Fibroblast of lung (primary cell): ENCODE results near the gene NFIL3. TPM values are rescaled to one million over a fixed set of nuclear protein-coding genes. Genes with fewer than 3 reads are reported as not detected.

Experiments
- DNase-seq, 2 donors: peaks; one replicate each; pipeline versions ENCODE4 v3.0.0 to v3.0.0-alpha.2; 2010; ENCODE audit warnings: low read depth in 2 of 2
- H2AFZ ChIP-seq: 2 replicates; pipeline ENCODE4 v1.5.1; 2012; ENCODE audit warnings: low read length, control low read depth, inconsistent platforms
- H3K27ac ChIP-seq: 2 replicates; pipeline ENCODE4 v1.5.1; 2011; ENCODE audit warnings: low read length, control low read depth; ENCODE audit not compliant: insufficient read depth
- H3K27me3 ChIP-seq: 2 replicates; pipeline ENCODE4 v1.5.1; 2011; ENCODE audit warnings: mild to moderate bottlenecking, low read length; ENCODE audit not compliant: control insufficient read depth, insufficient read depth
- H3K36me3 ChIP-seq: 2 replicates; pipeline ENCODE4 v1.5.1; 2011; ENCODE audit warnings: low read length; ENCODE audit not compliant: control insufficient read depth, insufficient read depth
- H3K4me1 ChIP-seq: 2 replicates; pipeline ENCODE4 v1.5.1; 2011; ENCODE audit warnings: low read length; ENCODE audit not compliant: control insufficient read depth, insufficient read depth; ENCODE audit errors: extremely low read depth
- H3K4me2 ChIP-seq: 2 replicates; pipeline ENCODE4 v1.5.1; 2011; ENCODE audit warnings: low read length, control low read depth; ENCODE audit not compliant: insufficient read depth; ENCODE audit errors: extremely low read depth
- H3K4me3 ChIP-seq, 4 experiments: fragments of 200-600 bp in 1 of 4; sonication (generic) in 1 of 4; replicated peaks in 1 of 4; 2 replicates each; pipeline ENCODE4 v1.5.1; 2011 to 2016; ENCODE audit warnings: low read length in 4 of 4, low read depth in 3 of 4, mild to moderate bottlenecking in 3 of 4, control low read depth in 2 of 4, inconsistent platforms in 1 of 4, mixed read lengths in 1 of 4; ENCODE audit not compliant: insufficient read depth in 1 of 4; ENCODE audit errors: control extremely low read depth in 1 of 4
- H3K79me2 ChIP-seq: 2 replicates; pipeline ENCODE4 v1.5.1; 2012; ENCODE audit warnings: mild to moderate bottlenecking, low read length, inconsistent platforms; ENCODE audit not compliant: control insufficient read depth, insufficient read depth
- H3K9ac ChIP-seq: 2 replicates; pipeline ENCODE4 v1.5.1; 2011; ENCODE audit warnings: mild to moderate bottlenecking, low read length, control low read depth; ENCODE audit not compliant: insufficient read depth
- H3K9me3 ChIP-seq: 2 replicates; pipeline ENCODE4 v1.5.1; 2012; ENCODE audit warnings: low read depth, low read length; ENCODE audit not compliant: control insufficient read depth, insufficient read depth
- H4K20me1 ChIP-seq: 2 replicates; pipeline ENCODE4 v1.5.1; 2011; ENCODE audit warnings: low read length; ENCODE audit not compliant: control insufficient read depth, insufficient read depth; ENCODE audit errors: extremely low read depth
- EZH2 ChIP-seq: IDR thresholded peaks from 2 replicates; pipeline ENCODE4 v1.5.1; 2012; ENCODE audit warnings: low read length, control low read depth, mild to moderate bottlenecking; ENCODE audit errors: missing control alignments
- polyA plus RNA-seq, 2 donors: library from polyadenylated mRNA; depleted of rRNA in 1 of 2; stranded (reverse) in 1 of 2; unstranded in 1 of 2; fragments of >200 nt; gene quantifications; 2 replicates each; pipeline ENCODE4 v1.2.1, GENCODE V29; 2011 to 2012; ENCODE audit warnings: missing spikeins in 1 of 2
- total RNA-seq: library from RNA; depleted of rRNA; stranded (reverse); fragments of >200 nt; gene quantifications from 2 replicates; pipeline ENCODE4 v1.2.1, GENCODE V29; 2014
- TF ChIP-seq, protein P1 (sequence below), 2 donors: IDR thresholded peaks in 1 of 2; conservative IDR thresholded peaks in 1 of 2; 1 replicate in 1 of 2; 2 replicates in 1 of 2; pipeline ENCODE4 v1.5.1; 2011 to 2012; ENCODE audit warnings: low read length in 2 of 2, control low read depth in 1 of 2, inconsistent platforms in 1 of 2, low read depth in 1 of 2, mild to moderate bottlenecking in 1 of 2

Gene NFIL3
- total and polyA plus RNA-seq, 2 donors (not counting 1 experiment from before 2014, with no cell fraction given), result 58.7 to 62.3 TPM

DNA sequence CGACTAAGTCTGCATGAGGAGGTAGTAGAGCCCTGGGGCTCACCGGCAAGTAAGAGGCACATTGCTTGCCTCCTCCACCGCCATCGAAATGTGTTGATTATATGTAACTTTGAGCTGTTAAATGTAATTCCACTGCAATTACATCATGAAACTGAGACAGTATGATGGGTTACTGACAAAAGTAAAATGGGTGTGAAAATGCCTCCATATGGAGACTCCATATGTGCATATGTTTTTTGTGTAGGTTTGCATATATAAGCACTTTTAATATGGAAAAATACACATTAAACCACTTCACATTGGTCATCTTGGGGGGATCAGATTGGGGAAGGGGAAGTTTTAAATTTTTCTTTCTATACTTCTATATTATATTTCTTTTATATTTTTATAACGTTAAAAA lies 29.8 kb downstream of the NFIL3 start:
- Histone ChIP-seq H3K36me3 (no peaks in the 10 kb centered on the region), H3K9me3 (no peaks in the 10 kb centered on the region), H4K20me1 (no peaks in the 10 kb centered on the region), H2AFZ (no peak overlapping the region), H3K4me2 (no peak overlapping the region), H3K27ac (no peak overlapping the region), H3K79me2 (no peaks in the 10 kb centered on the region), H3K9ac (no peak overlapping the region), H3K4me3 (no peak overlapping the region), H3K4me1 (peaks cover 5% of the 10 kb centered on the region), H3K27me3 (no peaks in the 10 kb centered on the region)
- TF ChIP-seq, protein P1, sequence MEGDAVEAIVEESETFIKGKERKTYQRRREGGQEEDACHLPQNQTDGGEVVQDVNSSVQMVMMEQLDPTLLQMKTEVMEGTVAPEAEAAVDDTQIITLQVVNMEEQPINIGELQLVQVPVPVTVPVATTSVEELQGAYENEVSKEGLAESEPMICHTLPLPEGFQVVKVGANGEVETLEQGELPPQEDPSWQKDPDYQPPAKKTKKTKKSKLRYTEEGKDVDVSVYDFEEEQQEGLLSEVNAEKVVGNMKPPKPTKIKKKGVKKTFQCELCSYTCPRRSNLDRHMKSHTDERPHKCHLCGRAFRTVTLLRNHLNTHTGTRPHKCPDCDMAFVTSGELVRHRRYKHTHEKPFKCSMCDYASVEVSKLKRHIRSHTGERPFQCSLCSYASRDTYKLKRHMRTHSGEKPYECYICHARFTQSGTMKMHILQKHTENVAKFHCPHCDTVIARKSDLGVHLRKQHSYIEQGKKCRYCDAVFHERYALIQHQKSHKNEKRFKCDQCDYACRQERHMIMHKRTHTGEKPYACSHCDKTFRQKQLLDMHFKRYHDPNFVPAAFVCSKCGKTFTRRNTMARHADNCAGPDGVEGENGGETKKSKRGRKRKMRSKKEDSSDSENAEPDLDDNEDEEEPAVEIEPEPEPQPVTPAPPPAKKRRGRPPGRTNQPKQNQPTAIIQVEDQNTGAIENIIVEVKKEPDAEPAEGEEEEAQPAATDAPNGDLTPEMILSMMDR (conservative IDR thresholded peaks at IDR 0.05 in 1 of 2, IDR thresholded peaks at IDR 0.05 in 1 of 2; ENCODE audit: low read depth in 1 of 2, low read length in 2 of 2), result no peak
- no peak for TF ChIP-seq EZH2
- no peak for DNase-seq

DNA sequence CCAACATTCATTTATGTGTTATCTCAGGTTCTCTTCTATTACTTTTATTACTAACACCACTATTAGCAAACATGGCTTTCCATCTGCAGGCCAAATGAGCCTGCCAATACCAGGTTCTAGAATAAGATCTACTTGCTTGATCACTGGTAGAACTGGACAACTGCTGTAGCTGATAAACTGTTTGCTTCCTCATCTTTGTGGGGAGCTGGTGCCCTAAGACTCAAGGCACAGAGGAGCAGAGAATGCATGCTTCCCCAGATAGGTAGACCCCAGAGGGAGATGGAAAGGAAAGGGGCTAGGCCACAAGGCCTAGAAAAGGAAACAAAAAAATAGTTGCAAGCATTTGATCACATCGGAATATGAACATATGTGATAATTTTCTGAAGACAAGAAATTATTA lies 31.2 kb downstream of the NFIL3 start:
- Histone ChIP-seq H3K9me3 (no peaks in the 10 kb centered on the region), H3K4me2 (no peak overlapping the region), H3K79me2 (no peaks in the 10 kb centered on the region), H3K36me3 (no peaks in the 10 kb centered on the region), H4K20me1 (no peaks in the 10 kb centered on the region), H3K4me3 (no peak overlapping the region), H3K27me3 (no peaks in the 10 kb centered on the region), H3K9ac (no peak overlapping the region), H3K27ac (no peak overlapping the region), H3K4me1 (peaks cover 5% of the 10 kb centered on the region), H2AFZ (no peak overlapping the region)
- DNase-seq, result no peak
- no peak for TF ChIP-seq EZH2
- TF ChIP-seq, protein P1 (conservative IDR thresholded peaks at IDR 0.05 in 1 of 2, IDR thresholded peaks at IDR 0.05 in 1 of 2; ENCODE audit: low read depth in 1 of 2, low read length in 2 of 2), result no peak

DNA sequence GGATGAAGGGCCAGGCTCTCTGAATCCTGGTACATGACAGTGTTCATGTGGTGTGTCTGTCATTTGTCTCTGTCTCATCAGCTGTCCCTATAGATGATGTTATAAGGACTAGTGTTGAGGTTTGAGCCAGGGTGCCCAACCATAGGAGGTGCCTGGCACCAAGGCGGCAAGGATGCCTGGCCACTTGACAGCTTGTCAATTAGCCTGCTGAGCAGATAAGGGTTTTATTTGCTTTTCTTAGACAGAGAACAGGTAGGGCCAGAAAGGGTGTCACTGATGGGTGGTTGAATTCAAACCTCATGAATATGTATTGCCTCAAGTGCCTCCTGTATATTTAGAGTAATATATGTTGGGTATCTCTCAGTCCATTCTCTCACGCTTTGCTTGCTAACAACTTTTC lies 31.8 kb downstream of the NFIL3 start:
- no peaks in the 10 kb centered on the region for H3K79me2 ChIP-seq
- H2AFZ ChIP-seq, result no peak overlapping the region
- no peak overlapping the region for H3K27ac ChIP-seq
- no peaks in the 10 kb centered on the region for H3K9me3 ChIP-seq
- H3K4me3 ChIP-seq, result no peak overlapping the region
- H3K36me3 ChIP-seq, result no peaks in the 10 kb centered on the region
- no peak overlapping the region for H3K4me2 ChIP-seq
- peaks cover 5% of the 10 kb centered on the region for H3K4me1 ChIP-seq
- H3K27me3 ChIP-seq, result no peaks in the 10 kb centered on the region
- H3K9ac ChIP-seq, result no peak overlapping the region
- H4K20me1 ChIP-seq, result no peaks in the 10 kb centered on the region
- TF ChIP-seq, protein P1 (conservative IDR thresholded peaks at IDR 0.05 in 1 of 2, IDR thresholded peaks at IDR 0.05 in 1 of 2; ENCODE audit: low read depth in 1 of 2, low read length in 2 of 2), result no peak
- TF ChIP-seq EZH2, result no peak
- DNase-seq, result no peak
